NOMO-1 (cell line): ENCODE results near the gene KRT5.

ENCODE experiments used
- DNase-seq, 2 experiments: peaks; one replicate each; lab custom pipeline; 2025; ENCODE audit not compliant: unreplicated experiment in 2 of 2; lab: John Stamatoyannopoulos, UW

Gene KRT5

GRCh38 chr12:52539083-52539820, 19.1 kb upstream of the KRT5 start:
- no peak for DNase-seq

- DNase-seq, result no peak
Observed at GRCh38 chr12:52537101-52537500, 16.9 kb upstream of the KRT5 start.

GRCh38 chr12:52535574-52535973, 15.4 kb upstream of the KRT5 start:
- DNase-seq, result no peak

GRCh38 chr12:52534482-52534881, 14.3 kb upstream of the KRT5 start:
- DNase-seq, result no peak

- DNase-seq, result no peak
Observed at GRCh38 chr12:52533686-52534470, 13.7 kb upstream of the KRT5 start.

- no peak for DNase-seq
Observed at GRCh38 chr12:52532636-52533035, 12.4 kb upstream of the KRT5 start.

- DNase-seq, result peak; percentile 38 to 65
Observed at GRCh38 chr12:52531566-52532300, 11.5 kb upstream of the KRT5 start.

- DNase-seq, result no peak
Observed at GRCh38 chr12:52530905-52531304, 10.7 kb upstream of the KRT5 start.

GRCh38 chr12:52530366-52530765, 10.2 kb upstream of the KRT5 start:
- no peak for DNase-seq

GRCh38 chr12:52529846-52530245, 9.7 kb upstream of the KRT5 start:
- no peak for DNase-seq

GRCh38 chr12:52529417-52529816, 9.2 kb upstream of the KRT5 start:
- no peak for DNase-seq

GRCh38 chr12:52528641-52529143, 8.5 kb upstream of the KRT5 start:
- no peak for DNase-seq

- no peak for DNase-seq
Observed at GRCh38 chr12:52527121-52527800, 7.1 kb upstream of the KRT5 start.

GRCh38 chr12:52526511-52526951, 6.3 kb upstream of the KRT5 start:
- no peak for DNase-seq

GRCh38 chr12:52525661-52526499, 5.7 kb upstream of the KRT5 start:
- no peak for DNase-seq

- no peak for DNase-seq
Observed at GRCh38 chr12:52524898-52525591, 4.9 kb upstream of the KRT5 start.

GRCh38 chr12:52524241-52524897, 4.2 kb upstream of the KRT5 start:
- no peak for DNase-seq

GRCh38 chr12:52523824-52524223, 3.6 kb upstream of the KRT5 start:
- no peak for DNase-seq
